HG03066 (cell line): ENCODE measurements around the gene TSSK2.

Source experiments
- ATAC-seq: cut with Tn5 transposase; IDR thresholded peaks from one replicate; pipeline ENCODE4 v1.9.1; 2021; ENCODE audit warnings: low read depth; ENCODE audit not compliant: unreplicated experiment

Gene TSSK2

DNA sequence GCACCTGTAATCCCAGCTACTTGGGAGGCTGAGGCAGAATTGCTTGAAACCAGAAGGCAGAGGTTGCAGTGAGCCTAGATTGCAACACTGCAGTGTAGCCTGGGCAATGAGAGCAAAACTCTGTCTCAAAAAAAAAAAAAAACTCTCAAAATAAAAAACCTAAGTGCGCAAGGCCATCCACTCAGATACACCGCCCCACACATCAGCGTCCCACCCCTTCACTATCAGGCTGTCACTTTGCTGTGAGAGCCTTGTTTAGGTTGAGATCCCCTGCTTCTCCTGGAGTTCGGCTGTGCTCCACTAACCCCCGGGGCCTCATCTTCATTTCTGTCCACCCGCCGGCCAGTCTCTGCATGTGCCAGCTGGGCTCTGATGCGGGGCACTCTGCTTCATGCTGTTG lies 35.3 kb downstream of the TSSK2 start:
- ATAC-seq = no peak

DNA sequence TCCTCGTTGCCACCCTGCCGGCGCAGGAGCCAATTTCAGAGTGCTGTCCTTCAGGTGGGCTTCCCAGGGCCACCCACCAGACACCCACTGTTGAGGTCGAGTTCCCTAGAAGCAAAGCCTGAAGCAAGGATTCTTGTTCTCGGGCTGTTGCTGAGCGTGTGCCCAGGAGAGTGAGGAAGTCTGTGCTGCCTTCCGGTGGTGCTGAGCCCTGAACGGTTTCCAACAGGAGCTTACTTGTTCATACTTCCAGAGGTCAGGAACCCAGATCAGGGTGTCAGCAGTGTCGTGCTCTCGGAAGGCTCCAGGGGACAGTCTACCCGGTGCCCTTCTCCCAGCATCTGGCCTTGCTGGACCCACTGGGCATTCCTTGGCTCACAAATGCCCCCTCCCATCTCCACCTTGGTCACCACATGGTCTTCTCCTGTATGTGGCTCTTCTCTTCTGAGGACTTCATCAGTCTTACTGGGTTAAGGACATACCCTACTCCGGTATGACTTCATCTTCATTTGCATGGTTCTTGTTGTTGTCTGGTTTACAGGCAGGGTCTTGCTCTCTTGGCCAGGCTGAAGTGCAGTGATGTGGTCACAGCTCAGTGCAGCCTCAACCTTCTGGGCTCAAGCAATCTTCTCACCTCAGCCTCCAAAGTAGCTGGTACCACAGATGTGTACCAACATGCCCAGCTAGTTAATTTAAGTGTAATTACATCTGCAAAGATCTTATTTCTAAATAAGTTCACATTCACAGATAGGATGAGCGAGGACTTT lies 36.2 kb downstream of the TSSK2 start:
- ATAC-seq = no peak

DNA sequence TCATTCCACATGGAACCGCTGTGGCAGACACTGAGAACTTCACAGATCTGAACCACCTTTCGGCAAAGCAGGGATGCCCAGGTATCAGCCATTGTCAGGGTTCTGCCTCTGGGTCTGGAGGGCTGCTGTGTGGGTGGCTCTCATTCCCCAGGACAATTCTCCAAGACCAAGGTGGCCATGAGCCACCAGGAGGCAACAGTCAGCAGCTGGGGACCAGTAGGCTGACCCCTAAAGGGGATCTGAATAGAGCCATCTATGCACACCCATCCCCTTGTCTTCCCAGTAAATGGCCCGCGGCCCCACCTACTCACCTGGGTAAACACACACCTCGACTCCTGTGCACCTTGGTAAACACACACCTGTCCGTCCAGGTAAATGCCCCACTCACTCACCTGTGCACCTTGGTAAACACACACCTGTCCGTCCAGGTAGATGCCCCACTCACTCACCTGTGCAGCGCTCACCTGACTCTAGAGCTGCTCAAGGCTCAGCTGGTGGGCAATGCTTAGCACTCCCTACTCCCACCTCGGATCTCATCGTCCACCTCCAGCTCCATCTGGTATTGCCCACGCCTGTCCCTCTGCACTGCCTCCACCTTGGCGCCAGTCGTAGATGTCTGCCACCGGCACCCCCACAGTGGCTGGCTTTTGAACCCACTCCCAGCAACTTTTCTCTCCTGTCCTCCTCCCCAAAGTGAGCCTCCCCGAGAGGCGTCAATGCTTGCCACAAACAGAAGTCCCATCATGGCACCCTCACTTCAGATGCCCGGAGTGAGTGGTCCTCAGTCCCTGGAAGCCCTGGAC lies 37.2 kb downstream of the TSSK2 start:
- ATAC-seq = no peak

DNA sequence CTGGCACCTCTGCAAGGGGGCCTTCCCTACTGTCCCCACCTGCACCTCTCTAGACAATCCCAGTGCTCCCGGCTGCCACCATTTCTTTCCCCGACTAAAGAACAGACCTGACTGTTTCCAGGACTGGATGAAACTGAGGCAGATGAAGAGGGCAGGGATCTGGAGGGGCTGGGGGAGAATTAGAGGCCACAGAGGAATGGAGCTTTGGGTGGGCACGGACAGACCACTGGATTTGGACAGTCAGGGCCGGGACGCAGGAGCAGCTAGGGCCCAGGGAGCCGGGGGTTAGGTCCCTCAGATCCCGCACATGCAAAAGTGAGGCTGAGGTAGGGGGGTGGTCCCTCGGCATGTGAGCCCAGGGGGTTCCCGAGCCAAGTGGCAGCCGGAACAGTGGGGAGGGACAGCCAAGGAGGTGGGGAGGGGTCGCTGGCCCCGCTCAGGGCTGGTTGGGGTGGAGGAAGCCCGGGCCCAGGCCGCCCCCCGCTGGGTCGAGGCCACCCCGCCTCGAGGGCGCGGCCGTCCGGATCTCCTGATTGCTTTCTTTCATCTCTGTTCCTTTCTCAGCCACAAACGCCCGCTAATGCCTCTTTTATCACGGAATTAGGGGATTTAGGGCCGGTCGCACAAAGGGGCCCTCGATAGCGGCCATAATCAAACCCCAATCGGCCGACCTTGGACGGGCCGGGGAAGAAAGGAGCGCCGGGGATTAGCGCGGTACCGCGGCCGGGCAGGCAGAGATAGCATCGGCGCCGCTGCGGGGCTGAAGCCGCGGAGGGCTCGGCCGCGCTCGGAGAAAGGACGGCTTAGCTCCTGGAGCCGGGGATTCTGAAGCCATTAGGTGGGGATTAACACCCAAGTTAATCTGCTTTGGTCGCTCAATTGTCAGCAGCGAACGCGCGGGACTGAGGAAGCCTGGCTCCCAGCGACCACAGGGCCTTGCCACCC lies 38.2 kb downstream of the TSSK2 start:
- no peak for ATAC-seq

DNA sequence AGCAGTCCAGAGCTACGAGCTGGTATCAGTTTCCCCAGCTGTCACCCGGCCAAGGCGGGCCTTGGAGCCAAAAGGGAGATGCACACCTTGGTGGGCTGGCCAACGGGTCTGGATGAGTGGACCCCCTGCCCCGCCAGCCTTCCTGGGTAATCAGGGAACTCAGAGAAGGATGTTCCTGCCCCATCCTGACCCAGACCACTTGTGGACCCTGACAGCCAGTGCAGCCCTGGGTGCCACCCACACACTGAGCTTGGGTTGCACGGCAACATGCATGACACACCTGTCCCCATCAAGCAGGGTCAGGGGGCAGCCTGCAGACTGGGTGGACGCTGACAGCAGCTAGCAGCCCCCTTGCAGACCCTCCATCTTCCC lies 38.8 kb downstream of the TSSK2 start:
- no peak for ATAC-seq

DNA sequence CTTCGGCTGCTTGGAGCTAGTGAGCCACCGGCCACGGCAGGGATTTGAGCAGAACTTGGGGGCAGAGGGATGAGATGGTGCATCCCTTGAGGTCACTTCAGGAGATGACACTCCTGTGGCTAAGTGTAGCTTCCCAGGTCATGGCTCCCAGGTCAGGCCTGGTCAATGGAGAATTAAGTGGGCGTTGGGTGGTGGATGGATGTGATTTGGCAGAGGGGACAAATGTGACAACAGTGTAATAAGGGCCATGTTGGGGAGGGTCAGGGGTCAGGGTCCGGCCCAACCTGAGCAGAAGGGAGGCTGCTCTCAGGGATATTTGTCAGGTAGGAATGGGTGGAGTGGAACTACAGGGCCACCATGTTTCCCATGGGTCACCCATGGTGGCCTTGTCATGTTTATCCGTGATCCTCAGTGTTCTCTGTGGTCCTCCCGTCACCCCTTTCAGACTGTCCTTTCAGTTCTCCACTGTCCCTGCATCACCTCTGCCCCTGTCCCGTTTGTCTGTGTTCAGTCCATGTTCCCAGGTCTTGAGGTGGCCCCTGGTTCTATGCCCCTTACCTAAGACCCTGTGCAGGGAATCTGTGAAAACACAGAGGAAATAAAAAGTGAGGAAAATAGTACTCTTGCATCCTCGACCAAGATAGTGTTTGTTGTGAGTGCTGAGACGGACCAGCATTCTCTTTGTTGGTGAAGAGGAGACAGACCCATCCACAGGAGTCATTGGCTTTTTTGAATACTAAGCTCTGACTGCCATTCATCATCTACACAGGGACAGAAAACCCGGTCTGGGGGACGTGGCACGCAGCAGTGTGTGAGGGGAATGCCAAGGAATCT lies 41.3 kb downstream of the TSSK2 start:
- no peak for ATAC-seq

DNA sequence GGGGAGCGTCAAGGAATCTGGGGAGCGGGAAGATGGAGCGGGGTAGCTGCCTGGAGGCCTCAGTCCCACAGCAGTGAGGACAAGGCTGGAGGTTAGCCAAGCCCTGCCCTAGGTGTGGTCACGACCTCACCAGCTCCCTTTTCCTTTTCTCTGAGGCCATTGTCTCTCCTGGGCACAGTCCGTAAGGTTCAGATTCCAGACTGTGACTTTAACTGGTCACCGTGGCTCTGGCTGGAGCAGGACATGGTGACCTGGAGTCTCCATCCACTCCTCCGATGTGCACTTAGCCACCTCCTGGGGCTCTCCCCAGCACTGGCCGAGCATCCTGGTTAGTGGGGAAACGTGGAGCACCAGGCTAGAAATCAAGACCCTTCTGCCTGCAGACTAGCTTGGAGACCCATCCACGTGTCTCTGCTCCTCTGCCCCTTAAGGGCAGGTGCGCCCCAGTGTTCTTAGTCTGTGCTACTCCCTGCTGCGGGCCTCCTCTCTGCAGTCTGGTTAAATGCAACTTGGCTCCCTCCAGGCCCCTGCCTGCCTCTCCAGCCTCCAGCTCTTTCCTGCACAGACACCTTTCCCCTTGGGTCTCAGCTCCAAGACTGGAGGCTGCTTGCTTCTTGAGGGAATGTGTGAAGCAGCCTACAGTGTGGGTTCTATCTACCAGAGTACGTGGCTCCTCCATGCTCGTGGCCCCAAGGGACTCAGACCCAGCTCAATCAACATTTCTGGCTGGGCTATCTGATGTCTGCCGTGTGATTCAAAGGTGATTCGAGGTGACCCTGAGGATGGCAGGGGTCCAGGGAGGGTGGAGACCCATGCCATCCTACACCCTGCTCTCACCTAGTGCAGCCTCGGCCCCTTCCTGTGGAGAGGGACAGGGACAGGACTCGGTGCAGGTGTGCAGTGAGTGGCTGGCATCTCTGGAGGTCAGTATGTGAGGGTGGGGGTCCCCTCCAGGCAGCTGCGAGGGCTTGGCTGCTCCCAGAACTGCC lies 42.2 kb downstream of the TSSK2 start:
- no peak for ATAC-seq

DNA sequence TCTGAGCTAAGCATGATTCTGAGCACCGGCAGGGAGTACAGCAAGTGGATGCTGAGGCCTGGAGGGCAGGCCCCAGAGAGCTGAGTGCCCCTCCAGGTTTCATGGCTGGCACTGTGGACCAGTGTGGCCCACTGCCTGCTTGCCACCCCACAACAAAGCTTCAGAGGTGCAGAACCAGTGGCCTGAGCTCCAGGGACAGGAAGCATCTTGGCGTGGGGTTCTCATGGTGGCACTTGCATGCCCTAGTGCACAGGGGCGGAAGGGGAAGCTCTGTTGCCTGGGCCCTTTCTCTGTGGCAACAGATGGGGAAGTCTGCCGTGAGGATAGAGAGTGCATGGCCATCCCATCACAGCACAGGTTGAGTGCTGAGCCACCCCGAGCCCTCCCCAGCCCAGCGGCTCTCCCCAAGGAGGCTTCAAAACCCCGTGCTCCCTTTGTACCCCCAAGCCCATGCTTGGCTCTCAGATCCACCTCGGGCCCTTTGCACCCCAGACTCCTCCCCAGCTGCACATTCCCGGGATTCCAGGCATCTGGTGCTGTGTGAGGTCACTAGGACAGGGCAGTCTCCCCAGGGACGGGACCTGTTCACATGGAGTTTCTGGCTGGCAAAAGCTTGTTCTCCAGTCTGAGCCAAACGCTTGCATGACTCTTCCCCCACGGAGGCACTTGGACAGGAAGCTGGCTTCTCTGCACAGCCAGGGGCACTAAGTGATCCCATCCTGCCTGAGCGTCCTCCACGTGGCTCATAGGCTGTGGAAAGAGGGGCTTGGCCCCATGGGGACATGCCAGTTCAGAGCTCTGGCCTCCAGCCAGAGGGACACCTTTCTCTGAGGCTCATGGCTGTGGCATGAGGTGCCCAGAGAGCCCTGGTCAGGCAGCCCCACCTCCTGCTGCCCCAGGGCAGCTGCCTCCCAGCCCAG lies 43.3 kb downstream of the TSSK2 start:
- ATAC-seq = no peak

DNA sequence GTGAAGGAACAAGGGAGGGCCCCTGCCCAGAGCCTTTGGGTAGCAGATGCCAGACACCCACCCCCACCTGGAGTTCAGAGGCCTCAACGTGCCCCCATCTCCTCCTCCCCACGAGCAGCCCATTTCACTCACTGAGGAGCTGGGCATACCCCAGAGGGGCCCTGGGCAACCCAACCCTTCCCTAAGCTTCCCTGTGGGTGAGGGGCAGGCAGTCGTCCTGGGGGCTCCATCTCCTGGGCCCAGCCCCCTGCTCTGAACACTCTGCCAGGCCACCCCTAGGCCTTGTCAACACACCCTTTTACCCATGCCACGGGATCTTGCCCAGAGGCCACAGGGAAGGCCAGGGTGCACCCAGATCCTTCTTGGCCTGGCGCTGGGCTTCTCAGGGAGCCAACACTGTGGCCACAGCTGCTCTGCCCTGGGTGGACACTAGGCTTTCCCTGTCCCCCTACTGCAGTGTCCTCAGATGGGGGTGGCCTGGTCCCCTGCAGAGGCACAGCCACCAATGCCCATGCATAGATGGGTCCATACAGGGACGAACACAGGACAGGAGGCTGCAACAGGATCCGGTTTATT lies 44.0 kb downstream of the TSSK2 start:
- ATAC-seq = no peak

DNA sequence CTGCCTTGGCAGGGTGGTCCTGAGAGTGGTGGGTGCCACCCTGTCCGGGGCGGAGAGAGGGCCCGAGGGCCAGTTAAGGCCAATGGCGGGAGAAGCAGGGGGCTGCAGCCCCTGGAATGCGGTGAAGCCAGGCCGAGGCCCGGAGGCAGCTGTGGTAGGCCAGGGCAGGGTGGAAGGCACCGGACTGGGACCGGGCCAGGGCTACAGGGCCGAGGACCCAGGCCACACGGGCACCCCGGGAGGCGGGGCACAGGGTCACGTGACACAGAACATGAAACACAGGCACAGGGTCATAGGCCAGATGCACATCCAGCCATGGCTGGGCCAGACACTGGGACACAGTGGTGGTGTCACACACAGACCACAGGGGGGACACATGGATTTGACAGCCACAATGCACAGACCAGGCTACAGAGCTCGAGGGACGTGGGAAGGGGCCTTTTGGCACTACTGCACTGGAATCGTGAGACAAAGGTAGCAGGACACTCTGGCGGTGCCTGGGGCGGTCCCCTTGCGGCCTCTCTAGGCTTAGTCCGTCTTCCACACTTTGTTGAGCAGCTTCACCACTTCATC lies 44.6 kb downstream of the TSSK2 start:
- ATAC-seq = no peak

DNA sequence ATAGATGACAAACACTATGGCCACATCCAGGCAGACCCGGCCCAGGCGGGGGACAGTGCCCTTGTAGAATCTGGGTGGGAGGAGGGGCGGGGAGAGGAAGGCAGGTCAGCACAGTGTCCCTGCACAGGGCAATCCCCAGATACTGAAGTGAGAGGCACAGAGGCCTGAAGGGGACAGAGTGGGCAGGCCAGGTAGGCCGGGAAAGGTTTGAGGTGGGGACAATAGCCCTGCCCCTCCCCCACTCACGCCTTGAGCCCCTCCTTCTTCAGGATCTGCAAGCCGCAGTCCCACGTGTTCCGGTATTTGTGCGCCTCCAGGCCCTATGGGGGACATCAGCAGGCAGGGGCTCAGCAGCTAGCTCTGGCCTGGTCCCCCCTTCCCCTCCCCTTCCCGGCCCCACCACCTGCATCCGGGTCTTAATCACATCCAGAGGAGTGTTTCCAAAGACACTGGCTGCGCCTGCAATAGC lies 45.1 kb downstream of the TSSK2 start:
- no peak for ATAC-seq

DNA sequence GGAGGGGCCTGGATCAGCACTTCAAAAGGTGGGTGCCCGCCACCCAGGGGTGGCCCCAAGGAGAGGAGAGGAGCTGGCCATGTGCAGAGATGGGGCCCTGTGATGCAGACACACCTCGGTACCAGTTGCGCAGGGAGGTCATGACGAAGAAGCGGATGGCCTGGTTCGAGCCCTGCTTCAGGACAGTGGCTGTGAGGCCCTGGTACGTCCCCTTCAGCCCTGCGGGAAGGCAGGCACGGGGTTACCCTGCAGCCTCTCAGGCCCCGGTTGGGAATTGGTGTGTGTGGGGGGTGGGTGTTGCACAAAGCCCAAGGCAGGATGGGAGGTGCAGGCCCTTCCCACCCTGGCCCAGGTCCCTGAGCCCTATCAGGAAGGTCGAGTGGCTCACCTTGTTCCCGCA lies 45.6 kb downstream of the TSSK2 start:
- no peak for ATAC-seq

DNA sequence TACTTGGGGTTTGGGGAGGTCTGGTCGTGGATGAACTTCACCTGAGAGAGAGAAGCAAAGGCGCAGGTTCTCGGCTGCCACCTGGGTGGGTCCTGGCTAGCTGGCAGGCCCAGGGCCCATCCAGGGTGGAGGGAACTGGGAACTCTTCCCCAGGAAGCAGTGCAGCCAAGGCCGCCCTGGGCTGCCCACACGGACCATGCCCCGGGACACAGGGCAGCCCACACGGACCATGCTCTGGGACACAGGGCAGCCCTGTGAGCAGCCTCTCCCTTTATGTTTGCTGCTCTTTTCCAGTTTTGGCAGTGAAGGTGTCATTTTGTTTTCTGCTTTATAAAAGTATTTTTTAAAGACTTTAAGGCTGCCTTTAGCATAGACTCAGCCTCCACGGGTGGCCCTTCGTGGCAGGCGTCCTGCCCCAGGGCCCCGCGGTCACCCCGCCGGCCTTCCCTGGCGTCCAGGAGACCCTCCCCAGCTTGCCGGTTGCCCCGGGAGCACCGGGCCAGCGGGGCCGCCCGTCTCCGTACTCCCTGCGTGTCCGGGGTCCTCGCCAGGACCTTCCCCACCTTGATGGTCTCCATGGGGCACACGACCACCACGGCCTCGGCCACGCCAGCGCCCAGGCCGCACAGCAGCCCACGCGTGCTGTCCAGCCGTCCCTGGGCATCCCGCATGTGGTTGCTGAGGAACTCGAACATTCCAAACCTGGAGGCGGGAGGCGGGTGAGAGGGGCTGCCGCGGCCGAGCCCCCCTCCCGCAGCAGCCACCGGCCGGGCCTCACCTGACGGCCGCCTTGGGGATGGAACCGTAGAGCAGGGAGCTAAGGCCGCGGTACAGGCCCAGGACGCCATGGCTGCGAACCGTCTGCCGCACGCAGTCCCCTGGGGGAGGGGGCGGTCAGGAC lies 46.3 kb downstream of the TSSK2 start:
- ATAC-seq = no peak

DNA sequence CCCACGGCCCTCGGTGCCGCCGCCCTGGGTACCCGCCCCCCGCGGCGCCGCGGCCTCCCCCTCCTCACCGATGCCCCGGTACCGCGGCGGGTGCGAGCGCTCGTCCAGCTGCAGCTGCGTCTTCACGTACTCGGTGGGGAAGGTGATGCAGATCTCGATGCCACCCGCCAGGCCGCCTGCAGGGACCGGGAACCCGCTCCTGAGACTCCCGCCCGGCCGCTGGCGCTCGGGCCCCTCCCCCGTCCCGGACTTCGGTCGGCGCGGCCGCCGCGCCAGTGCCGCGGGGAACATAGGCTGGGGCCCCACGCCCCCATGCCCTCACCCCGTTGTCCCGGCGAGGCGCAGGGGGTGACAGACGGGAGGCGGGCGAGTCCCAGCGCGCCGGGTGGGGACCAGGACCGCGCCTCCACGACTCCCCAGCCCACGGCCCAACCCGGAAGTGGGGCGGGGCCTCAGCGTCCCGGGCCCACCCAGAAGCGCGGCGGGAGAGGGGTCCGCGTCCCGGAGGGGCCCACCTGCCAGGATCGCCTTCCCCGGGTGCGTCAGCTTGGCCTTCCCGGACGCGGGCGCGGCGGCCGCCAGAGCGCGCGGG lies 47.1 kb downstream of the TSSK2 start:
- ATAC-seq = peak; percentile 29

DNA sequence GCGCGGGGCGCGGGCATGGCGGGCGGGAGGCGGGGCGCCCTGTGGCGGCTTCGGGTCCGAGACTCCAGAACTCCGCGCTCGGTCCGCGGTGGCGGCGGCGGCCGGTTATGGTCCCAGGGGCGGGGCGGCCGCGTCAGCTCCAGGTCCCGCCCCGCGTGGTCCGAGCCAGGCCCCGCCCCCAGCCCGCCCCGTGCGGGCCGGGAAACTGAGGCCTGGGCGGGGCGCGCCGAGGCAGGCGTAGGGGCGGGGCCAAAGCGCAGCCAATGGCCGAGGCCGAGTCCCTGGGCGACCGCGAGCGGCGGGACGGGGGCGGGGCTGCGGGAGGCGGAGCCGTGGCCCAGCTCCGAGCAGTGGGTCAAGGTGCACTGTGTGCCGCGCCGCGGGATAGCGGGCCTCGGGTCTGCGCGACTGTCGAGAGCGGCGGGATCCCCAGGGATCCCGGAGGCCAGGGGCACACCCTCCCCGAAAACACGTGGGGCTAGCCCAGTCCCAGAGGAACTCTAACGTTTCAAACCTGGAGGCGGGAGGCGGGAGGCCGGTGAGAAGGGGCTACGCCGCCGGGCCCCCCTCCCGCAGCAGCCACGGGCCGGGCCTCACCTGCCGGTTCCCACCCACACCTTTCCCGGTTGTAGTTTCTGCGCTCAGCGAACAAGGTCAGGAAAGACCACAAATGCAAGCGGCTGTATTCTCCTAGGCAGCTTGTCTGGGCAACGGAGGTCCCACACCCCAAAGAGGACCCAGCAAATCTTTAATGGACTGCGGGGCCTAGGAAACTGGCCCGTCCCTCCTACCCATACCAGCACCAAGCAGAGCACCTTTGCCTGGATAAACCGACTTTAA lies 47.8 kb downstream of the TSSK2 start, which contains the start of gene SLC25A1:
SLC25A1 (minus strand) TSS at position 80 of the 840 bp plus-strand sequence; CDS start at position 17, 63 bp downstream.
- ATAC-seq = peak; percentile 67
